Caco-2 (cell line): ENCODE data around the gene APEX2. TPM values are rescaled to one million over a fixed set of nuclear protein-coding genes. Genes with fewer than 3 reads are reported as not detected.

Experiments used
- BruUV-seq: library from RNA; stranded (reverse); fragments of 400-500 nt; replicated peaks from 2 replicates; lab custom pipeline; 2021; lab: Mats Ljungman, UMichigan
- CTCF ChIA-PET: fragments of 300-600 bp; sonication (Branson Sonifier 250); formaldehyde crosslinking; loops from one replicate; lab custom pipeline; 2022; ENCODE audit warnings: antibody characterized with exemption; lab: Charles Lee
- POLR2A ChIA-PET: fragments of 300-600 bp; sonication (Branson Sonifier 250); formaldehyde crosslinking; loops from one replicate; lab custom pipeline; 2022; ENCODE audit warnings: antibody characterized with exemption; lab: Charles Lee
- DNase-seq, 2 experiments: peaks; one replicate each; pipeline versions ENCODE4 v3.0.0 to v3.0.0-alpha.2; 2020 to 2022
- H3K27me3 ChIP-seq: replicated peaks from 2 replicates; pipeline ENCODE4 v1.6.0; 2011; ENCODE audit warnings: low read length; ENCODE audit not compliant: control insufficient read depth, insufficient read depth
- H3K36me3 ChIP-seq: 2 replicates; pipeline ENCODE4 v1.5.1; 2011; ENCODE audit warnings: low read length; ENCODE audit not compliant: control insufficient read depth, insufficient read depth
- H3K4me1 ChIP-seq: fragments of 250-450 bp; sonication (Bioruptor Pico); 2 replicates; pipeline ENCODE4 v1.5.1; 2020; ENCODE audit warnings: mild to moderate bottlenecking
- H3K4me3 ChIP-seq: 2 replicates; pipeline ENCODE4 v1.5.1; 2011; ENCODE audit warnings: low read depth, mild to moderate bottlenecking, control low read depth, low read length
- H3K9me3 ChIP-seq: fragments of 250-450 bp; sonication (Bioruptor Pico); 2 replicates; pipeline ENCODE4 v1.5.1; 2020; ENCODE audit warnings: mild to moderate bottlenecking, moderate library complexity
- H3K27ac Mint-ChIP-seq: one replicate; pipeline ENCODE4 v1.8.0; 2022; ENCODE audit warnings: mixed read lengths; ENCODE audit not compliant: unreplicated experiment
- H3K27me3 Mint-ChIP-seq: one replicate; pipeline ENCODE4 v1.8.0; 2022; ENCODE audit warnings: mixed read lengths; ENCODE audit not compliant: insufficient read depth, unreplicated experiment
- H3K36me3 Mint-ChIP-seq: one replicate; pipeline ENCODE4 v1.8.0; 2022; ENCODE audit warnings: mild to moderate bottlenecking, mixed read lengths; ENCODE audit not compliant: insufficient read depth, unreplicated experiment
- H3K4me1 Mint-ChIP-seq: one replicate; pipeline ENCODE4 v1.8.0; 2022; ENCODE audit warnings: low read depth, mixed read lengths; ENCODE audit not compliant: unreplicated experiment
- H3K4me3 Mint-ChIP-seq: one replicate; pipeline ENCODE4 v1.8.0; 2022; ENCODE audit warnings: mild to moderate bottlenecking, moderate library complexity, mixed read lengths; ENCODE audit not compliant: unreplicated experiment
- H3K9me3 Mint-ChIP-seq: one replicate; pipeline ENCODE4 v1.8.0; 2022; ENCODE audit warnings: mixed read lengths; ENCODE audit not compliant: unreplicated experiment
- CTCF ChIP-seq, 2 experiments: fragments of 200-600 bp in 1 of 2; IDR thresholded peaks; 1 replicate in 1 of 2; 2 replicates in 1 of 2; pipeline versions ENCODE4 v1.5.1 to v1.8.0; 2011 to 2022; ENCODE audit warnings: antibody characterized with exemption in 1 of 2, control low read depth in 1 of 2, inconsistent platforms in 1 of 2, low read depth in 1 of 2, low read length in 1 of 2, mild to moderate bottlenecking in 1 of 2, moderate library complexity in 1 of 2; ENCODE audit not compliant: insufficient read depth in 1 of 2, severe bottlenecking in 1 of 2, unreplicated experiment in 1 of 2
- intact Hi-C: fragments of 100-400 bp; cut with micrococcal nuclease; formaldehyde crosslinking; loops from one replicate; pipeline ENCODE4 v1.10.0; 2022; ENCODE audit not compliant: unreplicated experiment
- total RNA-seq: library from RNA; stranded (reverse); gene quantifications from 2 replicates; pipeline ENCODE4 v1.2.3, GENCODE V29; 2022

Gene APEX2
- total RNA-seq, 1 experiment from 2014 or later: 19.6 TPM

- Mint-ChIP-seq H3K4me1 (no peaks in the 10 kb centered on the region), H3K4me3 (no peak overlapping the region)
- POLR2A ChIA-PET: no interaction called here
Observed at GRCh38 chrX:55028611-55029010, 28.4 kb downstream of the APEX2 start.

DNA sequence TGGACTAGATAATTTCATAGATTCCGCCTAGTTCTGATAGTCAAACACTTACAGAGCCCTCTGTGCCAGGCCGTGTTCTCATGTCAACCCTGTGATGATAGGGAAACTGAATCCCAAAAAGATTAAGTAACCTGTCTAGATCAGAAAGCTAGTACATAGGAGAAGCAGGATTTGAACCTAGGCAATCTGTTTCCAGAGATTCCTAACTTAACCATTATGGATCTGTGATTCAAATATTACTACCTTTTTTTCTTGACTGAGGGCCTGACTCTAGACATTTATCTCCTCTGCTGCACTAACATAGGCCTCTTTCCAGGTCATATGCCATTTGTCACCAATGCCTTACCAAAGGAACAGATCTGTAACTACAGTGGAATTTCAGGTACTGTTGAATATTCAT, 29.1 kb downstream of the APEX2 start:
- H3K9me3 ChIP-seq: no peaks in the 10 kb centered on the region

More at GRCh38 chrX:55028611-55029010, 28.4 kb downstream of the APEX2 start:
- Mint-ChIP-seq H3K36me3 (no peaks in the 10 kb centered on the region), H3K9me3 (no peaks in the 10 kb centered on the region), H3K27me3 (peaks cover 9% of the 10 kb centered on the region), H3K27ac (no peak overlapping the region)
- no peak overlapping the region for H3K4me3 ChIP-seq
- no peak for DNase-seq
- TF ChIP-seq CTCF (IDR thresholded peaks at IDR 0.05; ENCODE audit: insufficient read depth in 1 of 2, low read depth in 1 of 2, low read length in 1 of 2, severe bottlenecking in 1 of 2, unreplicated experiment in 1 of 2): no peak
- intact Hi-C loops: no loop called here
- H3K4me1 ChIP-seq: no peaks in the 10 kb centered on the region
- no TSS peak for BruUV-seq
- no peaks in the 10 kb centered on the region for H3K27me3 ChIP-seq
- H3K36me3 ChIP-seq: no peaks in the 10 kb centered on the region
- H3K9me3 ChIP-seq: no peaks in the 10 kb centered on the region
- CTCF ChIA-PET: no interaction called here

DNA sequence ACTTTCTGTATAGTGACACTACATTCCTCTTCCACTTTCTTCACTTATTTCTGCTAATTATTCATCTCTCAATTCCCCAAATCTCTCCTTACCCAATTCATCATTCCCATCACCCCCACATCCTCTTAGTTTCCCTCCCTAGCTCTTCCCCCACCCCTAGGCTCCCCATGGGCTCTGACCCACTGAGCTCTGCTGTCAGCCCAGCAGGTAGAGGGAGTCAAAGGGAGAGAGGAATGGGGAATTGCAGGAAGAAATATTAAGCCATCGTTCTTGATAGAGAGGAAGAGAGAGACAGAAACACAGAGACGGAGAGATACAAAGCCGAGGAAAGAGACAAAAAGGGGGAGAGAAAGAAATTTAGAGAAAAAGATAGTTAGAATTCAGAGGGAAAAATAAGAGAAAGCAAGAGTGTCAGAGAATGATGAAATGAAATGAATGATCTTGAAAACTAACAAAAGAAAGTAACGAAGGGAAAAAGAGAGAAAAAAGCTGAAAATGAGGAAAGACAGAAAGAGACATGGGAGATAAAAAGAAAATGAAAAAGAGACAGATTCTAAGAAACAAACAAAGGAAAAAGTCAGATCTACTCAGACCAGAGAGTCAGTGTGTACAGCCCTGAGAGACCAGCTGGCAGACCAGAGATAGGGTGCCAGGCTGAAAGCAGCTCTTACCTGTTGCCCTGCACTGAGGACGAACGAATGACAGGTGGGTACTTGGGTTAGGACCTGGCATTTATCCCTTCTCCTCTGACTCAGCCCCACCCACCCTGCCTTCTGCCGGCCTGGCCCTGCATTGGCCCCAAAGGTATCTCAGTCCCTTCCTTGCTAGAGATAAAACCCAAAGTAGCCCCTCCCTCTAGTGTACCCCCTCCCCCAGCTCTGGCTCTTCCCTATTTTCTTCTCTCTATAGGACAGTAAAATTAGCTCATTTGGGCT, 30.4 kb downstream of the APEX2 start, which contains the start of gene ALAS2:
Gene ALAS2, minus strand, starts transcription at position 707 of the 935 bp plus-strand sequence. CDS start 4,977 bp downstream, outside the sequence.
- Histone ChIP-seq H3K27me3 (no peaks in the 10 kb centered on the region), H3K36me3 (no peaks in the 10 kb centered on the region), H3K4me3 (no peak within 1 kb of the TSS), H3K9me3 (no peaks in the 10 kb centered on the region), H3K4me1 (no peaks in the 10 kb centered on the region)
- no peak within 1 kb of the TSS for H3K27ac Mint-ChIP-seq
- intact Hi-C loops: no loop called here
- TF ChIP-seq CTCF (IDR thresholded peaks at IDR 0.05; ENCODE audit: insufficient read depth in 1 of 2, low read depth in 1 of 2, low read length in 1 of 2, severe bottlenecking in 1 of 2, unreplicated experiment in 1 of 2): no peak
- BruUV-seq: no TSS peak
- H3K9me3 Mint-ChIP-seq: no peaks in the 10 kb centered on the region
- H3K36me3 Mint-ChIP-seq: no peaks in the 10 kb centered on the region
- no peak for DNase-seq
- CTCF ChIA-PET: no interaction called here
- H3K4me3 Mint-ChIP-seq: no peak within 1 kb of the TSS
- POLR2A ChIA-PET: no interaction called here
- no peaks in the 10 kb centered on the region for H3K4me1 Mint-ChIP-seq
- peaks cover 6% of the 10 kb centered on the region for H3K27me3 Mint-ChIP-seq

More for the DNA sequence above, 29.1 kb downstream of the APEX2 start:
- H3K27ac Mint-ChIP-seq: no peak overlapping the region
- no peak overlapping the region for H3K4me3 ChIP-seq
- no peak for DNase-seq
- no TSS peak for BruUV-seq
- H3K36me3 ChIP-seq: no peaks in the 10 kb centered on the region
- POLR2A ChIA-PET: no interaction called here
- no peaks in the 10 kb centered on the region for H3K4me1 Mint-ChIP-seq
- H3K4me3 Mint-ChIP-seq: no peak overlapping the region
- peaks cover 9% of the 10 kb centered on the region for H3K27me3 Mint-ChIP-seq
- H3K27me3 ChIP-seq: no peaks in the 10 kb centered on the region
- no peaks in the 10 kb centered on the region for H3K36me3 Mint-ChIP-seq
- CTCF ChIA-PET: no interaction called here
- intact Hi-C loops: no loop called here
- H3K4me1 ChIP-seq: no peaks in the 10 kb centered on the region
- TF ChIP-seq CTCF (IDR thresholded peaks at IDR 0.05; ENCODE audit: insufficient read depth in 1 of 2, low read depth in 1 of 2, low read length in 1 of 2, severe bottlenecking in 1 of 2, unreplicated experiment in 1 of 2): no peak
- H3K9me3 Mint-ChIP-seq: no peaks in the 10 kb centered on the region
